ENCODE data around the gene MPP4.

GRCh38 chr2:201735486-201735885, 37.0 kb upstream of the MPP4 start:
- TF ChIP-seq CTCF (IDR thresholded peaks at IDR 0.05; ENCODE audit: insufficient read depth, low read depth, low read length) = no peak
- no peak for TF ChIP-seq EZH2 (IDR thresholded peaks at IDR 0.05; ENCODE audit: insufficient read depth, low read length)

Data from astrocyte (in vitro differentiated cells and primary cell).